ENCODE data around the gene MRPL20. TPM values are rescaled to one million over a fixed set of nuclear protein-coding genes. Genes with fewer than 3 reads are reported as not detected.

The MRPL20 gene
- total RNA-seq, 1 experiment from 2014 or later: 184 TPM

- Histone ChIP-seq H3K9me3 (replicated peaks) (no peaks in the 10 kb centered on the region), H3K4me3 (peak overlapping the region; percentile 48), H3K27me3 (replicated peaks) (no peaks in the 10 kb centered on the region), H3K4me1 (replicated peaks) (peaks cover 48% of the 10 kb centered on the region), H3K36me3 (peaks cover 35% of the 10 kb centered on the region), H3K27ac (peak overlapping the region; percentile 90)
- DNase-seq (ENCODE audit: low read depth in 1 of 2, low spot score in 2 of 2): no peak
Observed at GRCh38 chr1:1356796-1357401, 50.2 kb downstream of the MRPL20 start.

GRCh38 chr1:1356166-1356795 lies 50.8 kb downstream of the MRPL20 start:
- no peaks in the 10 kb centered on the region for H3K27me3 ChIP-seq (replicated peaks)
- H3K27ac ChIP-seq: no peak overlapping the region
- H3K36me3 ChIP-seq: peaks cover 40% of the 10 kb centered on the region
- H3K9me3 ChIP-seq (replicated peaks): no peaks in the 10 kb centered on the region
- H3K4me3 ChIP-seq: peak overlapping the region; percentile 48
- H3K4me1 ChIP-seq (replicated peaks): peaks cover 42% of the 10 kb centered on the region
- DNase-seq (ENCODE audit: low read depth in 1 of 2, low spot score in 2 of 2): no peak

GRCh38 chr1:1355416-1355815 lies 51.7 kb downstream of the MRPL20 start:
- H3K9me3 ChIP-seq (replicated peaks): no peaks in the 10 kb centered on the region
- peaks cover 40% of the 10 kb centered on the region for H3K36me3 ChIP-seq
- no peaks in the 10 kb centered on the region for H3K27me3 ChIP-seq (replicated peaks)
- peaks cover 33% of the 10 kb centered on the region for H3K4me1 ChIP-seq (replicated peaks)
- H3K27ac ChIP-seq: no peak overlapping the region
- no peak overlapping the region for H3K4me3 ChIP-seq
- DNase-seq (ENCODE audit: low read depth in 1 of 2, low spot score in 2 of 2): no peak

- peaks cover 42% of the 10 kb centered on the region for H3K36me3 ChIP-seq
- peaks cover 26% of the 10 kb centered on the region for H3K4me1 ChIP-seq (replicated peaks)
- H3K27ac ChIP-seq: no peak overlapping the region
- H3K4me3 ChIP-seq: no peak overlapping the region
- H3K9me3 ChIP-seq (replicated peaks): no peaks in the 10 kb centered on the region
- H3K27me3 ChIP-seq (replicated peaks): no peaks in the 10 kb centered on the region
- no peak for DNase-seq (ENCODE audit: low read depth in 1 of 2, low spot score in 2 of 2)
Observed at GRCh38 chr1:1354271-1355247, 52.5 kb downstream of the MRPL20 start.

GRCh38 chr1:1353389-1354151 lies 53.5 kb downstream of the MRPL20 start:
- peaks cover 46% of the 10 kb centered on the region for H3K36me3 ChIP-seq
- no peaks in the 10 kb centered on the region for H3K27me3 ChIP-seq (replicated peaks)
- DNase-seq (ENCODE audit: low read depth in 1 of 2, low spot score in 2 of 2): no peak
- no peaks in the 10 kb centered on the region for H3K9me3 ChIP-seq (replicated peaks)
- peaks cover 20% of the 10 kb centered on the region for H3K4me1 ChIP-seq (replicated peaks)
- no peak overlapping the region for H3K4me3 ChIP-seq
- H3K27ac ChIP-seq: no peak overlapping the region

- no peak overlapping the region for H3K27ac ChIP-seq
- peaks cover 53% of the 10 kb centered on the region for H3K36me3 ChIP-seq
- no peak overlapping the region for H3K4me3 ChIP-seq
- no peaks in the 10 kb centered on the region for H3K27me3 ChIP-seq (replicated peaks)
- no peaks in the 10 kb centered on the region for H3K9me3 ChIP-seq (replicated peaks)
- no peak for DNase-seq (ENCODE audit: low read depth in 1 of 2, low spot score in 2 of 2)
- H3K4me1 ChIP-seq (replicated peaks): peaks cover 20% of the 10 kb centered on the region
Observed at GRCh38 chr1:1352786-1353388, 54.2 kb downstream of the MRPL20 start.

Other genes starting within 250 kb of the MRPL20 start
- gene TTLL10, start 233.4 kb downstream of the MRPL20 start, total RNA-seq (2014; rRNA removed; shearing (Covaris generic)): not detected in 2 replicates
- gene TNFRSF18, start 200.7 kb downstream of the MRPL20 start, total RNA-seq (2014; rRNA removed; shearing (Covaris generic)): not detected in 2 replicates
- not detected in 2 replicates for gene TNFRSF4, start 193.1 kb downstream of the MRPL20 start, total RNA-seq (2014; rRNA removed; shearing (Covaris generic))
- 154 and 156 TPM in 2 replicates for gene SDF4, start 175.3 kb downstream of the MRPL20 start, total RNA-seq (2014; rRNA removed; shearing (Covaris generic))
- gene B3GALT6, start 175.1 kb downstream of the MRPL20 start, total RNA-seq (2014; rRNA removed; shearing (Covaris generic)): 50.1 and 51.3 TPM in 2 replicates
- 0.25 and 1.8 TPM in 2 replicates for gene C1QTNF12, start 160.6 kb downstream of the MRPL20 start, total RNA-seq (2014; rRNA removed; shearing (Covaris generic))
- 92.1 and 96.6 TPM in 2 replicates for gene UBE2J2, start 133.4 kb downstream of the MRPL20 start, total RNA-seq (2014; rRNA removed; shearing (Covaris generic))
- gene SCNN1D, start 126.9 kb downstream of the MRPL20 start, total RNA-seq (2014; rRNA removed; shearing (Covaris generic)): 0.53 and 1.5 TPM in 2 replicates
- 41.1 and 44.8 TPM in 2 replicates for gene ACAP3, start 99.4 kb downstream of the MRPL20 start, total RNA-seq (2014; rRNA removed; shearing (Covaris generic))
- 27.3 and 35.1 TPM in 2 replicates for gene PUSL1, start 98.7 kb downstream of the MRPL20 start, total RNA-seq (2014; rRNA removed; shearing (Covaris generic))
- 66.7 and 81.0 TPM in 2 replicates for gene INTS11, start 82.6 kb downstream of the MRPL20 start, total RNA-seq (2014; rRNA removed; shearing (Covaris generic))
- 29.4 and 39.2 TPM in 2 replicates for gene CPTP, start 82.5 kb downstream of the MRPL20 start, total RNA-seq (2014; rRNA removed; shearing (Covaris generic))
- gene TAS1R3, start 76.0 kb downstream of the MRPL20 start, total RNA-seq (2014; rRNA removed; shearing (Covaris generic)): 0.03 and 0.16 TPM in 2 replicates
- 85.2 and 95.9 TPM in 2 replicates for gene DVL1, start 57.9 kb downstream of the MRPL20 start, total RNA-seq (2014; rRNA removed; shearing (Covaris generic))
- gene MXRA8, start 48.7 kb downstream of the MRPL20 start, total RNA-seq (2014; rRNA removed; shearing (Covaris generic)): 192 and 224 TPM in 2 replicates
- 180 and 360 TPM in 2 replicates for gene AURKAIP1, start 32.1 kb downstream of the MRPL20 start, total RNA-seq (2014; rRNA removed; shearing (Covaris generic))
- 69.4 and 79.0 TPM in 2 replicates for gene CCNL2, start 8.0 kb downstream of the MRPL20 start, total RNA-seq (2014; rRNA removed; shearing (Covaris generic))
- gene ANKRD65, start 14.0 kb upstream of the MRPL20 start, total RNA-seq (2014; rRNA removed; shearing (Covaris generic)): not detected in 2 replicates
- gene VWA1, start 28.4 kb upstream of the MRPL20 start, total RNA-seq (2014; rRNA removed; shearing (Covaris generic)): 0.31 and 1.0 TPM in 2 replicates
- not detected in 2 replicates for gene ATAD3C, start 42.4 kb upstream of the MRPL20 start, total RNA-seq (2014; rRNA removed; shearing (Covaris generic))
- gene ATAD3B, start 64.5 kb upstream of the MRPL20 start, total RNA-seq (2014; rRNA removed; shearing (Covaris generic)): 24.0 and 33.8 TPM in 2 replicates
- 32.7 and 51.6 TPM in 2 replicates for gene ATAD3A, start 104.9 kb upstream of the MRPL20 start, total RNA-seq (2014; rRNA removed; shearing (Covaris generic))
- 0.31 and 0.47 TPM in 2 replicates for gene TMEM240, start 133.3 kb upstream of the MRPL20 start, total RNA-seq (2014; rRNA removed; shearing (Covaris generic))
- 57.2 and 58.6 TPM in 2 replicates for gene SSU72, start 167.6 kb upstream of the MRPL20 start, total RNA-seq (2014; rRNA removed; shearing (Covaris generic))
- 0.50 and 0.76 TPM in 2 replicates for gene FNDC10, start 192.8 kb upstream of the MRPL20 start, total RNA-seq (2014; rRNA removed; shearing (Covaris generic))
- 34.4 and 44.8 TPM in 2 replicates for gene MIB2, start 208.2 kb upstream of the MRPL20 start, total RNA-seq (2014; rRNA removed; shearing (Covaris generic))
- 0.79 and 4.6 TPM in 2 replicates for gene MMP23B, start 224.9 kb upstream of the MRPL20 start, total RNA-seq (2014; rRNA removed; shearing (Covaris generic))

Measured in SJSA1 (cell line).